WTC11 (cell line): ENCODE results near the gene MUSTN1. TPM values are rescaled to one million over a fixed set of nuclear protein-coding genes. Genes with fewer than 3 reads are reported as not detected.

Experiments
- ATAC-seq: fragments of 200-7000 bp; cut with Tn5 transposase; 2 replicates; pipeline ENCODE4 v1.10.0; 2021; ENCODE audit warnings: mild to moderate bottlenecking, moderate library complexity
- CTCF ChIA-PET: fragments of 300-600 bp; sonication (Branson Sonifier 250); formaldehyde crosslinking; loops from one replicate; lab custom pipeline; 2021; ENCODE audit warnings: antibody characterized with exemption; lab: Charles Lee
- POLR2A ChIA-PET: fragments of 350-600 bp; sonication (Branson Sonifier 250); formaldehyde crosslinking; loops from one replicate; lab custom pipeline; 2021; ENCODE audit warnings: antibody characterized with exemption; lab: Charles Lee
- DNase-seq: peaks from one replicate; pipeline ENCODE4 v3.0.0; 2021; ENCODE audit warnings: low spot score
- H3K27ac Mint-ChIP-seq: 2 replicates; pipeline ENCODE4 v1.8.0; 2021; ENCODE audit warnings: mixed read lengths
- H3K27me3 Mint-ChIP-seq: 2 replicates; pipeline ENCODE4 v1.8.0; 2021; ENCODE audit warnings: low read depth, mild to moderate bottlenecking, moderate library complexity, mixed read lengths
- H3K36me3 Mint-ChIP-seq: 2 replicates; pipeline ENCODE4 v1.8.0; 2021; ENCODE audit warnings: mixed read lengths
- H3K4me1 Mint-ChIP-seq: 2 replicates; pipeline ENCODE4 v1.8.0; 2022; ENCODE audit warnings: mixed read lengths
- H3K4me3 Mint-ChIP-seq: 2 replicates; pipeline ENCODE4 v1.8.0; 2021; ENCODE audit warnings: mild to moderate bottlenecking, moderate library complexity, mixed read lengths
- H3K9me3 Mint-ChIP-seq: 2 replicates; pipeline ENCODE4 v1.8.0; 2021; ENCODE audit warnings: mixed read lengths
- GABPB1 ChIP-seq: sonication (generic); formaldehyde crosslinking; IDR thresholded peaks from 2 replicates; pipeline ENCODE4 v1.8.1; 2023; ENCODE audit warnings: mild to moderate bottlenecking, missing genetic modification reagents
- GTF2I ChIP-seq: fragments of 250-450 bp; sonication (Bioruptor Pico); conservative IDR thresholded peaks from 2 replicates; pipeline ENCODE4 v1.4.0; 2021; ENCODE audit warnings: mild to moderate bottlenecking
- MXD4 ChIP-seq: fragments of 250-450 bp; sonication (Bioruptor Pico); IDR thresholded peaks from 2 replicates; pipeline ENCODE4 v1.8.0; 2021; ENCODE audit warnings: mild to moderate bottlenecking, moderate library complexity, borderline replicate concordance
- MYBL2 ChIP-seq: sonication (generic); formaldehyde crosslinking; IDR thresholded peaks from 2 replicates; pipeline ENCODE4 v1.8.1; 2023; ENCODE audit warnings: mild to moderate bottlenecking, moderate library complexity, missing genetic modification reagents
- NFATC4 ChIP-seq: fragments of 250-450 bp; sonication (Bioruptor Pico); IDR thresholded peaks from 2 replicates; pipeline ENCODE4 v1.9.0; 2021; ENCODE audit warnings: mild to moderate bottlenecking
- OVOL2 ChIP-seq: fragments of 250-450 bp; sonication (Bioruptor Pico); IDR thresholded peaks from 2 replicates; pipeline ENCODE4 v1.9.0; 2021; ENCODE audit warnings: mild to moderate bottlenecking, borderline replicate concordance
- SMAD4 ChIP-seq: sonication (generic); formaldehyde crosslinking; IDR thresholded peaks from 2 replicates; pipeline ENCODE4 v1.8.0; 2022; ENCODE audit warnings: mild to moderate bottlenecking, missing genetic modification reagents
- ZNF138 ChIP-seq: sonication (generic); formaldehyde crosslinking; conservative IDR thresholded peaks from 2 replicates; pipeline ENCODE4 v1.8.1; 2022; ENCODE audit warnings: mild to moderate bottlenecking, moderate library complexity, missing genetic modification reagents
- ZNF219 ChIP-seq: sonication (generic); formaldehyde crosslinking; IDR thresholded peaks from 2 replicates; pipeline ENCODE4 v1.8.0; 2023; ENCODE audit warnings: missing genetic modification reagents, mild to moderate bottlenecking, borderline replicate concordance
- ZNF396 ChIP-seq: fragments of 250-450 bp; sonication (Bioruptor Pico); IDR thresholded peaks from 2 replicates; pipeline ENCODE4 v1.8.0; 2021; ENCODE audit warnings: mild to moderate bottlenecking, moderate library complexity, borderline replicate concordance
- ZNF671 ChIP-seq: fragments of 250-450 bp; sonication (Bioruptor Pico); IDR thresholded peaks from 2 replicates; pipeline ENCODE4 v1.8.0; 2021; ENCODE audit warnings: mild to moderate bottlenecking
- total RNA-seq: library from RNA; stranded (reverse); gene quantifications from 3 replicates; pipeline ENCODE4 v1.2.3, GENCODE V29; 2021
- TF ChIP-seq, protein P1 (sequence below): sonication (generic); formaldehyde crosslinking; IDR thresholded peaks from 2 replicates; pipeline ENCODE4 v1.8.0; 2022; ENCODE audit warnings: mild to moderate bottlenecking, missing genetic modification reagents
- TF ChIP-seq, protein P2 (sequence below): sonication (generic); formaldehyde crosslinking; IDR thresholded peaks from 2 replicates; pipeline ENCODE4 v1.8.0; 2022; ENCODE audit warnings: mild to moderate bottlenecking, missing genetic modification reagents
- TF ChIP-seq, protein P3 (sequence below): fragments of 250-450 bp; sonication (Bioruptor Pico); IDR thresholded peaks from 2 replicates; pipeline ENCODE4 v2.1.2; 2022; ENCODE audit warnings: mild to moderate bottlenecking, moderate library complexity
- TF ChIP-seq, protein P4 (sequence below): sonication (generic); formaldehyde crosslinking; IDR thresholded peaks from 2 replicates; pipeline ENCODE4 v1.8.0; 2022; ENCODE audit warnings: mild to moderate bottlenecking, missing genetic modification reagents
- TF ChIP-seq, protein P5 (sequence below): sonication (generic); formaldehyde crosslinking; IDR thresholded peaks from 2 replicates; pipeline ENCODE4 v1.8.1; 2023; ENCODE audit warnings: mild to moderate bottlenecking, missing genetic modification reagents, borderline replicate concordance

Gene MUSTN1
- total RNA-seq, 1 experiment from 2014 or later = 4.2 TPM

DNA sequence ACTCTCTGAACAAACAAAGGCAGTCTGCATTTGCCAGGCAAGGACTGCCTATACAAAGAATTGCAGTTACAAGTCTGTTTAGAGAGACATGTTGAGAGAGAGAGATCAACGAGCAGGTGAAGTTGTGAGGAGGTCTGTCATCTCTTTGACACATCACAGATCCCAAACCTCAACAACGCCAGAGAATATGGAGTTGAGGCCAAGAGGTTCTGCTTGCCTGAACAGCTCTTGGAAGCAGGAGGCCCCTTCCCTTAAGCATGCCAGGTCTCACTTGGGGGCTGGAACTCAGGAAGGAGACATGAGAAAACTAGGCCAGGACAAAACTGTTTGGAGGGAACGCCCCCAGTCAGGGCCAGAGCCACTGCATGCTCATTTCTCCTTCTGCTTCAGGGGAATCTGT, 22.3 kb upstream of the MUSTN1 start (continued):
- TF ChIP-seq MYBL2 = no peak
- TF ChIP-seq ZNF396 (CRISPR knock-in tag) = no peak
- TF ChIP-seq, protein P1, sequence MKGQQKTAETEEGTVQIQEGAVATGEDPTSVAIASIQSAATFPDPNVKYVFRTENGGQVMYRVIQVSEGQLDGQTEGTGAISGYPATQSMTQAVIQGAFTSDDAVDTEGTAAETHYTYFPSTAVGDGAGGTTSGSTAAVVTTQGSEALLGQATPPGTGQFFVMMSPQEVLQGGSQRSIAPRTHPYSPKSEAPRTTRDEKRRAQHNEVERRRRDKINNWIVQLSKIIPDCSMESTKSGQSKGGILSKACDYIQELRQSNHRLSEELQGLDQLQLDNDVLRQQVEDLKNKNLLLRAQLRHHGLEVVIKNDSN (CRISPR knock-in tag) = no peak
- TF ChIP-seq ZNF219 (CRISPR knock-in tag) = no peak
- TF ChIP-seq OVOL2 (CRISPR knock-in tag) = no peak
- TF ChIP-seq, all 79 proteins: peak for 0

DNA sequence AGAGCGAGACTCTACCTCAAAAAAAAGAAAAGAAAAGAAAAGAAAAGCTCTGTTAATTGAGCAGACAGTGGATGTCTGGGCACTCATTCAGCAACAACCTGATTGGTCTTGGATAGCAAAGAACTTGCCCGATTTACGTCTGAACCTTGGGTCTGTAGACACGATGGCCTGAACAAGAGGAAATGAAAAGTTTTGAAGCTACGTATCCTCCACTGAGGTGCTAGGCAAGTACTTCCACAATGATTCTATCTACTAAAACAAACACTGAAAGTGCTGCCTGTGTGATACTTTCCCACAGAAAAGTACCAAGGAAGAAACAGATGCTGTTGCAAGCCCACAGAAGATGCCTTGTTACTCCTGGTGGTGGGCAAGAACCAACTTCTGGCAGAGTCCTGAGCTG, 21.8 kb upstream of the MUSTN1 start:
- Mint-ChIP-seq H3K9me3 (no peaks in the 10 kb centered on the region), H3K27me3 (no peaks in the 10 kb centered on the region), H3K27ac (no peak overlapping the region)
- no peak for ATAC-seq
- TF ChIP-seq, protein P2, sequence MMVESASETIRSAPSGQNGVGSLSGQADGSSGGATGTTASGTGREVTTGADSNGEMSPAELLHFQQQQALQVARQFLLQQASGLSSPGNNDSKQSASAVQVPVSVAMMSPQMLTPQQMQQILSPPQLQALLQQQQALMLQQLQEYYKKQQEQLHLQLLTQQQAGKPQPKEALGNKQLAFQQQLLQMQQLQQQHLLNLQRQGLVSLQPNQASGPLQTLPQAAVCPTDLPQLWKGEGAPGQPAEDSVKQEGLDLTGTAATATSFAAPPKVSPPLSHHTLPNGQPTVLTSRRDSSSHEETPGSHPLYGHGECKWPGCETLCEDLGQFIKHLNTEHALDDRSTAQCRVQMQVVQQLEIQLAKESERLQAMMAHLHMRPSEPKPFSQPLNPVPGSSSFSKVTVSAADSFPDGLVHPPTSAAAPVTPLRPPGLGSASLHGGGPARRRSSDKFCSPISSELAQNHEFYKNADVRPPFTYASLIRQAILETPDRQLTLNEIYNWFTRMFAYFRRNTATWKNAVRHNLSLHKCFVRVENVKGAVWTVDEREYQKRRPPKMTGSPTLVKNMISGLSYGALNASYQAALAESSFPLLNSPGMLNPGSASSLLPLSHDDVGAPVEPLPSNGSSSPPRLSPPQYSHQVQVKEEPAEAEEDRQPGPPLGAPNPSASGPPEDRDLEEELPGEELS (CRISPR knock-in tag) = no peak
- TF ChIP-seq GTF2I (CRISPR knock-in tag) = no peak
- no peak for TF ChIP-seq SMAD4
- no peak for TF ChIP-seq NFATC4 (CRISPR knock-in tag)
- no peak for TF ChIP-seq ZNF138 (CRISPR knock-in tag)
- TF ChIP-seq MXD4 = no peak
- TF ChIP-seq, protein P3, sequence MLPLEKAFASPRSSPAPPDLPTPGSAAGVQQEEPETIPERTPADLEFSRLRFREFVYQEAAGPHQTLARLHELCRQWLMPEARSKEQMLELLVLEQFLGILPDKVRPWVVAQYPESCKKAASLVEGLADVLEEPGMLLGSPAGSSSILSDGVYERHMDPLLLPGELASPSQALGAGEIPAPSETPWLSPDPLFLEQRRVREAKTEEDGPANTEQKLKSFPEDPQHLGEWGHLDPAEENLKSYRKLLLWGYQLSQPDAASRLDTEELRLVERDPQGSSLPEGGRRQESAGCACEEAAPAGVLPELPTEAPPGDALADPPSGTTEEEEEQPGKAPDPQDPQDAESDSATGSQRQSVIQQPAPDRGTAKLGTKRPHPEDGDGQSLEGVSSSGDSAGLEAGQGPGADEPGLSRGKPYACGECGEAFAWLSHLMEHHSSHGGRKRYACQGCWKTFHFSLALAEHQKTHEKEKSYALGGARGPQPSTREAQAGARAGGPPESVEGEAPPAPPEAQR (CRISPR knock-in tag) = no peak
- TF ChIP-seq, protein P4, sequence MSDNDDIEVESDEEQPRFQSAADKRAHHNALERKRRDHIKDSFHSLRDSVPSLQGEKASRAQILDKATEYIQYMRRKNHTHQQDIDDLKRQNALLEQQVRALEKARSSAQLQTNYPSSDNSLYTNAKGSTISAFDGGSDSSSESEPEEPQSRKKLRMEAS = no peak
- TF ChIP-seq, protein P5, sequence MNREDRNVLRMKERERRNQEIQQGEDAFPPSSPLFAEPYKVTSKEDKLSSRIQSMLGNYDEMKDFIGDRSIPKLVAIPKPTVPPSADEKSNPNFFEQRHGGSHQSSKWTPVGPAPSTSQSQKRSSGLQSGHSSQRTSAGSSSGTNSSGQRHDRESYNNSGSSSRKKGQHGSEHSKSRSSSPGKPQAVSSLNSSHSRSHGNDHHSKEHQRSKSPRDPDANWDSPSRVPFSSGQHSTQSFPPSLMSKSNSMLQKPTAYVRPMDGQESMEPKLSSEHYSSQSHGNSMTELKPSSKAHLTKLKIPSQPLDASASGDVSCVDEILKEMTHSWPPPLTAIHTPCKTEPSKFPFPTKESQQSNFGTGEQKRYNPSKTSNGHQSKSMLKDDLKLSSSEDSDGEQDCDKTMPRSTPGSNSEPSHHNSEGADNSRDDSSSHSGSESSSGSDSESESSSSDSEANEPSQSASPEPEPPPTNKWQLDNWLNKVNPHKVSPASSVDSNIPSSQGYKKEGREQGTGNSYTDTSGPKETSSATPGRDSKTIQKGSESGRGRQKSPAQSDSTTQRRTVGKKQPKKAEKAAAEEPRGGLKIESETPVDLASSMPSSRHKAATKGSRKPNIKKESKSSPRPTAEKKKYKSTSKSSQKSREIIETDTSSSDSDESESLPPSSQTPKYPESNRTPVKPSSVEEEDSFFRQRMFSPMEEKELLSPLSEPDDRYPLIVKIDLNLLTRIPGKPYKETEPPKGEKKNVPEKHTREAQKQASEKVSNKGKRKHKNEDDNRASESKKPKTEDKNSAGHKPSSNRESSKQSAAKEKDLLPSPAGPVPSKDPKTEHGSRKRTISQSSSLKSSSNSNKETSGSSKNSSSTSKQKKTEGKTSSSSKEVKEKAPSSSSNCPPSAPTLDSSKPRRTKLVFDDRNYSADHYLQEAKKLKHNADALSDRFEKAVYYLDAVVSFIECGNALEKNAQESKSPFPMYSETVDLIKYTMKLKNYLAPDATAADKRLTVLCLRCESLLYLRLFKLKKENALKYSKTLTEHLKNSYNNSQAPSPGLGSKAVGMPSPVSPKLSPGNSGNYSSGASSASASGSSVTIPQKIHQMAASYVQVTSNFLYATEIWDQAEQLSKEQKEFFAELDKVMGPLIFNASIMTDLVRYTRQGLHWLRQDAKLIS (CRISPR knock-in tag) = no peak
- no peak for TF ChIP-seq ZNF219 (CRISPR knock-in tag)
- TF ChIP-seq ZNF671 (CRISPR knock-in tag) = no peak
- TF ChIP-seq, protein P1 (CRISPR knock-in tag) = no peak
- no peak for TF ChIP-seq GABPB1 (CRISPR knock-in tag)
- TF ChIP-seq, all 79 proteins: peak for 0
- CTCF ChIA-PET = no interaction called here
- POLR2A ChIA-PET = interaction anchor here (0.5 to 0.9 kb wide), 2 partner anchors 15 to 1203 kb away, joined by 3 read pairs; no protein-coding TSS in a partner anchor
- no peak for DNase-seq
- no peak overlapping the region for H3K4me3 Mint-ChIP-seq
- H3K4me1 Mint-ChIP-seq = no peaks in the 10 kb centered on the region
- H3K36me3 Mint-ChIP-seq = peaks cover 8% of the 10 kb centered on the region
